GM19193 (cell line): ENCODE data around the gene BRWD1.

Source experiments
- POLR2A ChIP-seq: IDR thresholded peaks from 4 replicates; pipeline ENCODE4 v1.6.1; 2011; ENCODE audit not compliant: insufficient read depth, insufficient read length; ENCODE audit errors: extremely low read depth

The BRWD1 gene

DNA sequence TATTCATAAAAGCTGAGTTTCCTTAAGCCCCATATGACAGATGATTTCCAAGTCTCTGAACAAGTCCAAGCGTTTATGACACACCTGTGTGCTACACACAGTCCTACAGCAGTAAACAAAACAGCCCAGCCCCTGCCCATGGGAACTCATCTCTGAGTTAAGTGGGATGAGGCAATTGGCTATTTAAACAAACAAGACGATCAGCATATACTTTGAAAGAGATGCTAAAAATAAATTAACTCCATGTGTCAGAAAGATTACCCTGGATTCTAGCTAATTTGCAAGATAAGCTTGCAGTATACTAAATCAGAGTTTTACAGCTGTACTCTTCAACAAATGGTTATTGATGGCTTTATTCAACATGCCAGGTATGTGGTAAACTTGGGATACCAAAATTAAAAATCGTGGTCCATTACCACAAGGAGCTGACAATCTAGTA lies 137.1 kb downstream of the BRWD1 start:
- no peak for TF ChIP-seq POLR2A

DNA sequence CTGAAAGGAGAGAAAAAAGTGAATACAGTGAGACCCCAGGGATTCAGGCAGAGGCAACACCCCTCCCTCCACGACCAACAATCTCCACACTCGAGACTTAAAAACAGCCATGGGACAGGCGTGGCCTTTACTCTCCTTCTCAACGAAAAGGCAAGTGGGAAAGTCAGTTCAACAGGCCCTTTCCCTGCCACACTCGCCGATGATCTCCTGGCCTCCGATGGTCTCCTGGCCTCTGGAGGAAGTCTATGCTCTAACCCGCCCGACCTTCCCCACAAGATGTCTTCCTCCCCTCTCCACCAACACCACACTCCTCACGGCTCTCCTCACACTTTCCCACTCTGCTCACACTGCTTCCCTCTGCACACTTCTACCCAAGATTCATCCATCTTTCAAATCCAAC lies 137.8 kb downstream of the BRWD1 start:
- TF ChIP-seq POLR2A = no peak

GRCh38 chr21:39175154-39175553 lies 138.3 kb downstream of the BRWD1 start:
- no peak for TF ChIP-seq POLR2A

- TF ChIP-seq POLR2A = no peak
Measured at GRCh38 chr21:39173716-39174680, 139.4 kb downstream of the BRWD1 start.

- no peak for TF ChIP-seq POLR2A
Measured at GRCh38 chr21:39169906-39170305, 143.5 kb downstream of the BRWD1 start.

DNA sequence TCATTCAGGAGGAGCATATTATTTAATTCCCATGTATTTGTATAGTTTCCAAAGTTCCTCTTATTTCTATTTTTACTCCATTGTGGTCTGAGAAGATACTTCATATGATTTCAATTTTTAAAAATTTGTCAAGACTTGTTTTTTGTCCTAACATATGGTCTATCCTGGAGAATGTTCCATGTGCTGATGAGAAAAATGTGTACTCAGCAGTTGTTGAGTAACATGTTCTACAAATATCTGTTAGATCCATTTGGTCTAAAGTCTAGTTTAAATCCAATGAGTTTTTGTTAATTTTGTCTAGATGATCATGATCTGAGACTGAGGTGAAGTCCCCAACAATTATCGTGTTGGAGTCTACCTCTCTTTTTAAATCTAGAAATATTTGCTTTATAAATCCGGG lies 144.6 kb downstream of the BRWD1 start:
- no peak for TF ChIP-seq POLR2A

- no peak for TF ChIP-seq POLR2A
Measured at GRCh38 chr21:39164523-39164922, 148.9 kb downstream of the BRWD1 start.

DNA sequence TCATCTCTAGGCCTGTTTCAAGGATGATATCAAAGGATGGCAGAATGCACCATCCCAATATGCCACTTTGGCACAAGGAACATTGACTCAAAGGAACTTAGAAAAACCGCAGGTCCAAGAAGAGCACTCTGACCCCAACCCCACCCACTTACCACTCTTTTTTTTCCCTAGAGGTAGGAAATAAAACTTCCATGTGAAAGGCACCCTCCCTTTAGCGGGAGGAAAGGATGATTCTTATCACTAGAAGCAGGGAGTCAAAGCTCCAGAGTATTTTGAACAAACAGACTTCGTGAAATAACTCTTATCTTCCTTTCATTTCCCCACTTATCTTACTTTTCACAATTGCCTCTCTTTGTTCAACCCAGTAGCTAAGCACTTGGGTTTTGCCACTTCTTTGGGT lies 152.4 kb downstream of the BRWD1 start:
- TF ChIP-seq POLR2A = no peak

- TF ChIP-seq POLR2A = no peak
Measured at GRCh38 chr21:39159342-39160063, 153.9 kb downstream of the BRWD1 start.

GRCh38 chr21:39156024-39156423 lies 157.4 kb downstream of the BRWD1 start:
- TF ChIP-seq POLR2A = no peak

GRCh38 chr21:39155578-39155977 lies 157.9 kb downstream of the BRWD1 start:
- no peak for TF ChIP-seq POLR2A

DNA sequence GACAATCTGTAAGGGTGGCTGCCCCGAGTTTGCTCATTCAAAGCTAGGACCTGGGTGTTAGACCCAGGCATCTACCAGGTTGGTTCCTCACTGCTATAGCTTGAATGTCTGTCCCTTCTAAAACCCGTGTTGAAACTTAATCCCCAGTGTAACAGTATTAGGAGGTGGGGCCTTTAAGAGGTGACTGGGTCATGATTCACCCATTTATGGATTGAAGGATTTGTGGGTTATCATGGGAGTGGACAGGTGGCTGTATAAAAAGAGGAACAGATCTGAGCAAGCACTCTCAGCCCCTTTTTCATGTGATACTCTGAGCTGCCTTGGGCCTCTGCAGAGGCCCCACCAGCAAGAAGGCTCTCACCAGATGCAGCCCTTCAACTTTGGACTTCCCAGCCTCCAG lies 159.6 kb downstream of the BRWD1 start:
- no peak for TF ChIP-seq POLR2A

DNA sequence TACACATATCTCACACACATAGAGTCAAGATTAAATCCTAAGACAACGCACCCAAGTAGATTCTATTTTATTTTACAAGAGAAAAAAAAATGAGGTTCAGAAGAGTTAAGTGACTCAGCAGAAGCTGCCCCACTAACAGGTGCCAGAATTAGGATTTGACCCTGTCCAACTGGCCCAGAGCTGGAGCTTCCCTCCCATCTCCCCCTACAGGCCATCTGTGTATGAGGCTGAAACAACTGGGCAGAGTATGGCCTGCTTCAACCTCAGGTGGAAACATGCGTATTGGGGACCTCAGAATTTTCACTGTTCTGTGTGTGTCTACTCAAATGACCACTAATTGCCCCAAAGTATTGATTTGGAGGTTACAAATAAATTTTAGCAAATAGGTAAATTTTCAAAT lies 160.1 kb downstream of the BRWD1 start:
- TF ChIP-seq POLR2A = no peak

DNA sequence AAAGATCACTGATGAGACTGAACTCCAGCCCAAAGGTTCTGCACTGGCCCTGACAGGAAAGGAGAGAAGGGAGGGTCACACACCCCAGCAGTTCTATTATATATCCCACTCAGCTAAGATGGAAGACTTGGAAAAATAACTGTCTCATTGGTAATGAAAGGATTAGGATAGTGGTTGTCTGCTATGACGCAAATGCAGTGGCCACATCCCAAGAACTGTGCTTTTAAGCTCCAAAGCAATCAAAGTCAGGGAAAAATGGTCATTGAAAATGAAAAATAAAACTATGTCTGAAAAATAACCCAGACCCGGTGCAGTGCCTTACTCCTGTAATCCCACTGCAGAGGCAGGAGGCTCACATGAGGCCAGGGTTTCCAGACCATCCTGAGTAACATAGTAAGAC lies 161.2 kb downstream of the BRWD1 start:
- TF ChIP-seq POLR2A = no peak

DNA sequence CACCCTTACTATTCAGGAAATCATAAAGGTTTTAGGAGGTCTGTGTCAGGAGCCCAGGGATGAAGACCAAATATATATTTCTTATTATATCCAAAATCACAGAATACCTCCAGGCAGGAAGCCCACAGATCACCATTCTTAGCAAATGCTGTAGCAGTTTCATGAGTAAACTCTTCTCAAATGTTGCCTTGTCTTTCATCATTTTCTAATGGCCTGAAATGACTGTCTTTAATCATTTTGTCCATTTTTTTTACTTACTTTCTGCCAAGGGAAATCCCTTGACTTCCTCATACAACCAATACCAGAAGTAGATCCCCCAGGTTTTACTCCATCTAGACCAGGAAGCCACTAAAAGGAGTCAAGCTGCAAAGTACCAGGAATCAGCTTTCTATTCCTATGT lies 162.6 kb downstream of the BRWD1 start:
- TF ChIP-seq POLR2A = no peak

DNA sequence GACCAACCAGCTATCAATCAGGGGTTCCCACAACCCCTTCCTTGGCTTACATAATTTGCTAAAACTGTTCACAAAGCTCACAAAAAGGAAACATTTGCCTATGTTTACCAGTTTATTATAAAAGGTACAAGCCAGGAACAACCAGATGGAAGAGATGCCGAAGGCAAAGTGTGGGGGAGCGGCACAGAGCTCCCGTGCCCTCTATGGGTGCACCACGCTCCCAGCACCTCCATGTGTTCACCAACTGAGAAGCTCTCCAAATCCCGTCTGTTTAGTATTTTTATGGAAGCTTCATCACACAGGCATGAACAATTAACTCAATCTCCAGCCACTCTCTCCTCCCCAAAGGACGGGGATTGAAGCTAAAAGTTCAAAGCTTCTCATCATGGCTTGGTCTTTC lies 163.1 kb downstream of the BRWD1 start:
- no peak for TF ChIP-seq POLR2A

DNA sequence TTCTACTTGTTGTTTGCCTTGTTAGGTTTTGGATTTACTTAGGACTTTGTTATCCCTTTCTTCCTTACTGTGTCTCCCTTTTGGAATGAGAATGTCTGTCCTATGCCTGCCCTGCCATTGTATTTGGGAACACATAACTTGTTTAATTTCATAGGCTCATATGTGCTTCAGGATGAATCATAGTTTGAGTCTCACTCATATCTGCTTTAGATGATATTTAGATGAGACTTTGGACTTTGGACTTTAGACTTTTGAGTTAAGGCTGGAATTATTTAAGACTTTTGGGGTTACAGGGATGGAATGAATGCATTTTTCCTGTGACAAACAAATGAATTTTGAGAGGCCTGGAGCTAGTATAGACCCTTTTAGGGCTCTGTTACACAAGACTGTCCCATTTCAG lies 163.6 kb downstream of the BRWD1 start:
- no peak for TF ChIP-seq POLR2A

DNA sequence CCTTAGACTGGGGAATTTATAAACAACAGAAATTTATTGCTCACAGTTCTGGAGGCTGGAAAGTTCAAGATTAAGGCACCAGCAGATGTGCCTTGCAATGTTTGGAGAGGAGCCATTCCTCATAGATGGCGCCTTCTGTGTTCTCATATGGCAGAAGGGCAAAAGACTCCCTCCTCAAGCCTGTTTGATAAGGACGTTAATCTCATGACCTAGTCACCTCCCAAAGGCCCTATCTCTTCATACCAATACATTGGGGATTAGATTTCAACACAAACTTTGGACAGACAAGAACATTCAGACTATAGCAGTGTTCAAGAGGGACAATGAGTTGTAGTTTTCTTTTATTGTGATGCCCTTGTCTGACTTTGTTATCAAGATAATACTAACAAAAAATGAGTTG lies 164.5 kb downstream of the BRWD1 start:
- TF ChIP-seq POLR2A = no peak
